Adrenal gland (tissue), 5 donors: ENCODE data around the gene CNTNAP2.

Experiments used
- POLR2A ChIP-seq, 2 donors: fragments of 450-650 bp; IDR thresholded peaks; one replicate each; pipeline ENCODE4 v1.6.1; 2017; ENCODE audit warnings: antibody characterized with exemption in 2 of 2, mild to moderate bottlenecking in 2 of 2, moderate library complexity in 1 of 2
- TF ChIP-seq, protein P1 (sequence below), 6 experiments: fragments of 450-650 bp in 4 of 6; fragments of 200-600 bp in 2 of 6; sonication (generic) in 1 of 6; IDR thresholded peaks; 1 replicate in 5 of 6; 2 replicates in 1 of 6; pipeline versions ENCODE4 v1.5.1 to v1.8.0; 2016 to 2021; ENCODE audit warnings: antibody characterized with exemption in 6 of 6, mild to moderate bottlenecking in 2 of 6, moderate library complexity in 1 of 6
- donor health status: DM: no; HTN: no; CAD: no.

DNA sequence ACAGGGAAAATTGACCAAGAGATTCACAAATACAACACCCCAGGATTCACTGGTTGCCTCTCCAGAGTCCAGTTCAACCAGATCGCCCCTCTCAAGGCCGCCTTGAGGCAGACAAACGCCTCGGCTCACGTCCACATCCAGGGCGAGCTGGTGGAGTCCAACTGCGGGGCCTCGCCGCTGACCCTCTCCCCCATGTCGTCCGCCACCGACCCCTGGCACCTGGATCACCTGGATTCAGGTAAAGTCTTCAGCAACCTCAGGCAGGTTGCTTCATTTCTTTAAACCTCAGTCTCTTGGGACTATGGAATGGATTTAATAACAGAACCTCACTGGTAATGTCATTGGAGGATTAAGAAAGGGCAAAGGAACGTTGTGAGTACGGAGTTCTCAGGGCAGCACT is 2267.1 kb downstream of the CNTNAP2 start:
- no peak for TF ChIP-seq POLR2A (IDR thresholded peaks at IDR 0.05)
- TF ChIP-seq, protein P1, sequence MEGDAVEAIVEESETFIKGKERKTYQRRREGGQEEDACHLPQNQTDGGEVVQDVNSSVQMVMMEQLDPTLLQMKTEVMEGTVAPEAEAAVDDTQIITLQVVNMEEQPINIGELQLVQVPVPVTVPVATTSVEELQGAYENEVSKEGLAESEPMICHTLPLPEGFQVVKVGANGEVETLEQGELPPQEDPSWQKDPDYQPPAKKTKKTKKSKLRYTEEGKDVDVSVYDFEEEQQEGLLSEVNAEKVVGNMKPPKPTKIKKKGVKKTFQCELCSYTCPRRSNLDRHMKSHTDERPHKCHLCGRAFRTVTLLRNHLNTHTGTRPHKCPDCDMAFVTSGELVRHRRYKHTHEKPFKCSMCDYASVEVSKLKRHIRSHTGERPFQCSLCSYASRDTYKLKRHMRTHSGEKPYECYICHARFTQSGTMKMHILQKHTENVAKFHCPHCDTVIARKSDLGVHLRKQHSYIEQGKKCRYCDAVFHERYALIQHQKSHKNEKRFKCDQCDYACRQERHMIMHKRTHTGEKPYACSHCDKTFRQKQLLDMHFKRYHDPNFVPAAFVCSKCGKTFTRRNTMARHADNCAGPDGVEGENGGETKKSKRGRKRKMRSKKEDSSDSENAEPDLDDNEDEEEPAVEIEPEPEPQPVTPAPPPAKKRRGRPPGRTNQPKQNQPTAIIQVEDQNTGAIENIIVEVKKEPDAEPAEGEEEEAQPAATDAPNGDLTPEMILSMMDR (IDR thresholded peaks at IDR 0.05): no peak
